ENCODE measurements around the gene HDLBP.

GRCh38 chr2:241198381-241199279 is 116.8 kb downstream of the HDLBP start:
- TF ChIP-seq, protein P1, sequence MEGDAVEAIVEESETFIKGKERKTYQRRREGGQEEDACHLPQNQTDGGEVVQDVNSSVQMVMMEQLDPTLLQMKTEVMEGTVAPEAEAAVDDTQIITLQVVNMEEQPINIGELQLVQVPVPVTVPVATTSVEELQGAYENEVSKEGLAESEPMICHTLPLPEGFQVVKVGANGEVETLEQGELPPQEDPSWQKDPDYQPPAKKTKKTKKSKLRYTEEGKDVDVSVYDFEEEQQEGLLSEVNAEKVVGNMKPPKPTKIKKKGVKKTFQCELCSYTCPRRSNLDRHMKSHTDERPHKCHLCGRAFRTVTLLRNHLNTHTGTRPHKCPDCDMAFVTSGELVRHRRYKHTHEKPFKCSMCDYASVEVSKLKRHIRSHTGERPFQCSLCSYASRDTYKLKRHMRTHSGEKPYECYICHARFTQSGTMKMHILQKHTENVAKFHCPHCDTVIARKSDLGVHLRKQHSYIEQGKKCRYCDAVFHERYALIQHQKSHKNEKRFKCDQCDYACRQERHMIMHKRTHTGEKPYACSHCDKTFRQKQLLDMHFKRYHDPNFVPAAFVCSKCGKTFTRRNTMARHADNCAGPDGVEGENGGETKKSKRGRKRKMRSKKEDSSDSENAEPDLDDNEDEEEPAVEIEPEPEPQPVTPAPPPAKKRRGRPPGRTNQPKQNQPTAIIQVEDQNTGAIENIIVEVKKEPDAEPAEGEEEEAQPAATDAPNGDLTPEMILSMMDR (IDR thresholded peaks at IDR 0.05; ENCODE audit: poor library complexity) = no peak
- TF ChIP-seq EZH2phosphoT487 (IDR thresholded peaks at IDR 0.05; ENCODE audit: low read depth, severe bottlenecking, unreplicated experiment) = no peak
- TF ChIP-seq EZH2 (IDR thresholded peaks at IDR 0.05; ENCODE audit: borderline replicate concordance) = no peak
